Measurements from ENCODE around the gene MYNN. TPM values are rescaled to one million over a fixed set of nuclear protein-coding genes. Genes with fewer than 3 reads are reported as not detected.

Gene MYNN
- total RNA-seq, 1 donor from 2014 or later, result 27.2 TPM

- no peak for DNase-seq (ENCODE audit: low spot score)
Measured at GRCh38 chr3:169777822-169778221, 4.6 kb downstream of the MYNN start.

GRCh38 chr3:169780742-169781141, 7.5 kb downstream of the MYNN start:
- DNase-seq (ENCODE audit: low spot score), result no peak

- no peak for DNase-seq (ENCODE audit: low spot score)
Measured at GRCh38 chr3:169781209-169781855, 8.1 kb downstream of the MYNN start.

- no peak for DNase-seq (ENCODE audit: low spot score)
Measured at GRCh38 chr3:169787120-169787519, 13.9 kb downstream of the MYNN start.

- DNase-seq (ENCODE audit: low spot score), result no peak
Measured at GRCh38 chr3:169787791-169788190, 14.6 kb downstream of the MYNN start.

GRCh38 chr3:169790219-169790618, 17.0 kb downstream of the MYNN start:
- no peak for DNase-seq (ENCODE audit: low spot score)

GRCh38 chr3:169790687-169791429, 17.7 kb downstream of the MYNN start:
- DNase-seq (ENCODE audit: low spot score), result no peak

- no peak for DNase-seq (ENCODE audit: low spot score)
Measured at GRCh38 chr3:169792359-169792758, 19.2 kb downstream of the MYNN start.

- DNase-seq (ENCODE audit: low spot score), result no peak
Measured at GRCh38 chr3:169804681-169805080, 31.5 kb downstream of the MYNN start.

GRCh38 chr3:169809230-169809795, 36.1 kb downstream of the MYNN start:
- no peak for DNase-seq (ENCODE audit: low spot score)

GRCh38 chr3:169811631-169812331, 38.6 kb downstream of the MYNN start:
- DNase-seq (ENCODE audit: low spot score), result peak; percentile 92

GRCh38 chr3:169812332-169813235, 39.4 kb downstream of the MYNN start, which contains the start of the genes LRRC34 and LRRIQ4:
LRRC34 (minus strand) TSS chr3:169812904; CDS start chr3:169812548, 356 bp downstream.
LRRIQ4 (plus strand) TSS chr3:169812870; CDS start chr3:169821922, 9,052 bp downstream.
- peak; percentile 85 for DNase-seq (ENCODE audit: low spot score)

GRCh38 chr3:169813278-169813677, 40.1 kb downstream of the MYNN start:
- no peak for DNase-seq (ENCODE audit: low spot score)

GRCh38 chr3:169813757-169814517, 40.7 kb downstream of the MYNN start:
- DNase-seq (ENCODE audit: low spot score), result no peak

GRCh38 chr3:169815590-169816150, 42.5 kb downstream of the MYNN start:
- DNase-seq (ENCODE audit: low spot score), result no peak

GRCh38 chr3:169818316-169818715, 45.1 kb downstream of the MYNN start:
- DNase-seq (ENCODE audit: low spot score), result peak; percentile 24

GRCh38 chr3:169822091-169822490, 48.9 kb downstream of the MYNN start:
- no peak for DNase-seq (ENCODE audit: low spot score)

- no peak for DNase-seq (ENCODE audit: low spot score)
Measured at GRCh38 chr3:169822540-169822939, 49.3 kb downstream of the MYNN start.

GRCh38 chr3:169822983-169823382, 49.8 kb downstream of the MYNN start:
- no peak for DNase-seq (ENCODE audit: low spot score)

GRCh38 chr3:169825316-169825715, 52.1 kb downstream of the MYNN start:
- no peak for DNase-seq (ENCODE audit: low spot score)
